Subcutaneous adipose tissue (tissue), 4 donors: ENCODE data around the gene MAPKAP1. TPM values are rescaled to one million over a fixed set of nuclear protein-coding genes. Genes with fewer than 3 reads are reported as not detected.

Experiments
- CTCF ChIP-seq: fragments of 450-650 bp; IDR thresholded peaks from one replicate; pipeline ENCODE4 v1.5.1; 2016; ENCODE audit warnings: low read depth, mild to moderate bottlenecking, control low read depth, antibody characterized with exemption, moderate library complexity
- total RNA-seq, 4 donors: library from RNA; depleted of rRNA; stranded (reverse); fragments of >200 nt; gene quantifications; one replicate each; pipeline ENCODE4 v1.1.0, GENCODE V29; 2016

The MAPKAP1 gene
- total RNA-seq, 4 donors from 2014 or later, result 64.4 to 146 (median 83.9) TPM

GRCh38 chr9:125515983-125516940, 190.7 kb downstream of the MAPKAP1 start:
- no peak for TF ChIP-seq CTCF

GRCh38 chr9:125515281-125515680, 191.7 kb downstream of the MAPKAP1 start:
- no peak for TF ChIP-seq CTCF

- TF ChIP-seq CTCF, result no peak
Measured at GRCh38 chr9:125514468-125514867, 192.5 kb downstream of the MAPKAP1 start.

- no peak for TF ChIP-seq CTCF
Measured at GRCh38 chr9:125513668-125514413, 193.2 kb downstream of the MAPKAP1 start.

DNA sequence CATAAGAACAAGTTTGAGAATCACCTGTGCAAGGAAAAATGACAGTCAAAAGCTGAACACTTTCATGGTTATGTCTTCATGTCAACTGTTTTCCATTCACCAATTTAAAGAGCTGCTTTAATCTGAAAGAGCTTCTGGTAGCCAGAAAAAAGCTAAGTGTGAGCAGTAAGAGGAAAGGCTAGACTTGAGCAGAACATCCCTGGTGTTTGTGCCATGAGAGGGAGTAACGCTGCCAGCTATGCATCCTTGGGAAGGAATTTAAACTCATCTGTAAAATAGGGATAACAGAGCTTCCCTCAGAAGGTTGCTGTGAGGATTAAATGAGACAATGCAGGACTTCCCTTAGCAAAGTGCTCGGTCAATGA, 193.7 kb downstream of the MAPKAP1 start:
- TF ChIP-seq CTCF, result no peak

DNA sequence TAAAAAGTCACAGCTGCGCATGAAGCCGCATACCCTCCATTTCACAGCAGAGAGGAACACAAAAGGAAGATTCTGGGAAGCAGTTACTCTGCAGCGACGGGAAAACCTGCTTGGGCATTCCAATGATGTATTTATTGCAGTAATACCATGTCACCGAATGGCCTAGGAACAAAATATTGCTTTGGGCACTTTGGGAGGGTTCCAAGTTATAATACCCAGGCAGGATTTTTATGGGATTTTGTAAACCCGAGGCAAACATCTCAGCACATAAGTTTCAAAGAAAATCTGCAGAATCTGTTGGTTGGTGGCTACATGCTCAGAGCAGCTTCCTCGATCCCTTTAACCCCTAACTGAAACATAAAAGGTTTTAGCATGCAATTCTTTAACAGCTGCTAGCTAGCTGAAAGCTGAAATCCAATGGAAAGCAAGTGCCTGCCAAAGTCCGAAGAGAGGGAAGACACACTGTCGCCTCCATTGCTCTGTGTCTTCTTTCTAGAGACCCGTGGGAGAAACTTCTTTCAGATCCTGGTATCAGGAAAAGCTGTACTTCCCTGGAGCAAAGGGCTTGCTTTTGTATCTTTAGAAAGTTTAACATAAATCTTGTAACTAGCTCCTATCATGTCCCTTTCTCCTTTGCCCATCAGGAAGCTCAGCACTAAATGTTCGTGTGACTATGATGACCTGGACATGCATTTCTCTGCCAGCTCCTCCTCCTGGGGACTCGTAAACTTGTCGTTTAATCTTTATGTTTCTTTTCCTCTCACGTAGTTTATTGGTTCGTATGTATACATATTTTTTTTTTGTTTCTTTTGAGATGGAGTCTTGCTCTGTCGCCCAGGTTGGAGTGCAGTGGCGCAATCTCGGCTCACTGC, 195.0 kb downstream of the MAPKAP1 start:
- TF ChIP-seq CTCF, result no peak
